ENCODE measurements around the gene GVQW3.
A peak's percentile ranks its signal among the peaks of the same experiment; 100 is the strongest.

GVQW3 gene

DNA sequence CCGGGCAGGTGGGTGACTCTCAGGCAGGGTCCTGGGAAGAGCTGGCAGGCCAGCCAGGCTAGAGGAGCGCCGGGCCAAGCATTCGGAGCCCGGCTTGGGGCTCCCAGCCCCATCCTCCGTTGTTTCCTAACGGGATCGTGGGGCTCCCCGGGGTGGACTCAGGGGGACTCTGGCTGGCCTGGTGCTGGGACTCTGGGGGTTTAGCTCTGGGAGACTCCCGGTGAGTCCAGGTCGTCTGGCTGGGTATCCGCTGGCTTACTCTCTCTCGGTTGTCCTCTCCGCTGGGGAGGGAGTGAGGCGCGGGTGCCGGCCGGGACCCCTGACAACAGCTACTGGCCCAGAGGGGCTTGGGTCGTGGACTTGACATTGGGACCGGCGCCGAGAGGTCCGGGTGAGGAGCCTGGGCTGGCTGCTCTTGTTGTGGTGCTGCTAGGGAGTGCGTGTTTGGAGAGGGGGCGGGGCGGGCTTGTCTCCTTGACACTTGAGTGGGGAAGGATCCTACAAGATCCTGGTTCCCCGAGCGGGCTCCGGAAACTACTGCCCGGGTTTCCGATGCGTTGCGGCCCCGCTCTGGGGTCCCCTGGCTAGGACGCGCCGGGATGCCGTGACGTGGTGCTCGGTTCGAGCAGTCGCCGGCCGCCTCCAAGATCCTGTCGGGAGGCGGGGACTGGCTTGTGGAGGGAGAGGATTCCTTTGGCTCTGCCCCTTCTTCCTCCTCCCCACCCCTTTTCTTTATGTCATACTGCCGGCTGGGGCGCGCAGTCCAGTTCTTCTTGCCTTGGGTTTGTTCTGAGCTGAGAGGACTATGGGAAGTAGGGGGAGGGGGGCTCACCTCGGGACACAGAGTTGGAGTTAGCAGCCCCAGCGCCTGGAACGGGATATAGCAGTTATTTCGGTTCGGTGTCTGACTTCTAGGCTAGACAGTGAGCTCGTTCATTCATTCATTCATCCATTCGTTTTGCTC is 64.3 kb downstream of the GVQW3 start:
- peak; percentile 93 for DNase-seq (ENCODE audit: low read depth, low spot score)

DNA sequence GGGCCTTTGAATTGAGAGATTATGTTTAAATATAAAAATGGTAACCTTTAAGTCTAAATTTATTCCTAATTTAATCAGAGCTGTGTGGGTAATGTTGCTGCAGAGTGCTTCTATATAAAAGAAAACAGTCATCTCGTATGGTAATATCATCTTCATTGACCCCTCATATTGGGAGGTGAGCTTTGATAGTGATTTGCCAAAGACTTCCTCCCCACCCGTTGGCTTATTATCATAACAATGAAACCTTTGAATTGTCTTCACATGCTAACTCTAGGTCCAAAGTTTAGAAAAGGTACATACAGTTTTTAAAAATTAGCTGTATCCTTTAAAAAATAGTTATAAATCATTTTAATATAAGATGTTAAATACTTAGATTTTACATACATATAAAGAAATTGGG is 67.4 kb downstream of the GVQW3 start:
- DNase-seq (ENCODE audit: low read depth, low spot score) = no peak

DNA sequence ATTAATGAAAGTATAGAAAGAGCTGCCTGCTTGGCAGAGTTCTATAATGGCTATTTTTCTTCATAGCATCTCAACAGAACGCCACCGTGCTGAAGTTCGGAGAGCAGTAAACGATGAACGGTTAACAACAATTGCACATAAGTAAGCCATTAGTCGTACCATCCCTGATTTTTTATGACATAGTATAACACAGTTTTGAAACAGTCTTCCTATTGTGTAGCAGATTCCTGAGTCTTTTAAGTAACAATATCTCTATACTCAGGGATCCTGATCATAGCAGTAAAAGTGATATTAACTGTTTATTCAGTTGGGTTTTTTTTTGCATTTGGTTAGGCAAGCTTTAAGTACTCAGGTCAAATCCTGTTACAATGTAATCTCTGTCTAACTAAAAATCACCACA is 72.1 kb downstream of the GVQW3 start:
- DNase-seq (ENCODE audit: low read depth, low spot score) = no peak

DNA sequence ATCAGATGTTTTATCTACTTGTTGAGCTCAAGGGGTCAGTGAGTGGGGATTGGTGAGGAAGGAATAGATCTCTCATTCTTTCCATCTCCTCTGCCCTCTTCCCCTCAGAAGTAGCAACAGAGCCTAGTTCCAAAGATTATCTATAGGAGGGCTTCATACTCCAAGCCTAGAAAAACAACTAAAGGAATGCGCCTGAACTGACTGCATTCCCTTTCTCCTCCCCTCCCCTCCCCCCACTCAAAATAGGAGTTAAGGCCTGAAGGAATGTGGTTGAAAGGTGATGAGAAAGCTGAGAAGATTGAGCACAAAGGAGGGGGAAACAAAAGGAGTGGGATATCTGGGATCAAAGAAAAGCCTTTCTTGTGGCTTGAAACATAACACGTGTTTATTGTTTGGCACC is 74.2 kb downstream of the GVQW3 start:
- peak; percentile 73 for DNase-seq (ENCODE audit: low read depth, low spot score)

DNA sequence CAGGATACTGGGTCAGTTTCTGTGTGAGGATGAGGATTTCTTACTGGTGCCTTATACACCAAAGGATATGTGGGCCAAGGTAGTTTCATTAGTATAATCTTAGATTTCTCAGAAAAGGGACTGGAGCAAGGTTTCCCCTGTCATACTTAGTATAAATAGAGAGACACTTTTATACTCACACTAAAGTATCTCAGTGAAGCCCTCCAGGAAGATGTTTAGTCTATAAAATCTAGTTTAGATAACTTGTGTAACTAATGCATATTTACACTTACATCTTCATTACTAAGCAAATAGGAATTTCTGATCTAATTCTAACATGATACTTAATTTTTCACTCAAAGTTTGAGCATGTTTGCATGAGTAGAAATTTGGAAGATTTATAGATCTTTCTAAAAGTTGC is 74.8 kb downstream of the GVQW3 start:
- no peak for DNase-seq (ENCODE audit: low read depth, low spot score)

DNA sequence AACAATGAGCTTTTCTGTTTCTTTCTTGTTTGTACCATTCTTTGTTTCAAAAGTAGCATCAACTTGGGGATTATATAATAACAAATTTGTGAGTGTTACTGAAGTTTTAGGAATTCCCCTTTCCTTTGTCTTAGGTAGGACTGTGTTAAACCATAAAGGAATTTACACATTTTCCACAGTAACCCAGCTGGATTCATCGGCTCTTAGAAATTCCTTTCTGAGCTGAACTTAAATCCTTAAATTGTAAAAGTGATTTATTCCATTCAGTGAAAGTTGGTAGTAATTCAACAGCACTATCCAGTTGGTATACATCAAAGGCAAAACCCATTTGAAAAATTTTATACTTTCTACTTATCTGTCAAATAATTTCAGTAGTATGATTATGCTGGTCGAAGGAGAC is 75.4 kb downstream of the GVQW3 start:
- DNase-seq (ENCODE audit: low read depth, low spot score) = peak; percentile 28

All from astrocyte of the hippocampus (primary cell).